Measurements from ENCODE around the gene PDZRN3. TPM values are rescaled to one million over a fixed set of nuclear protein-coding genes. Genes with fewer than 3 reads are reported as not detected.

PDZRN3 gene
- total RNA-seq, 4 donors from 2014 or later: 25.3 to 152 (median 45.4) TPM

DNA sequence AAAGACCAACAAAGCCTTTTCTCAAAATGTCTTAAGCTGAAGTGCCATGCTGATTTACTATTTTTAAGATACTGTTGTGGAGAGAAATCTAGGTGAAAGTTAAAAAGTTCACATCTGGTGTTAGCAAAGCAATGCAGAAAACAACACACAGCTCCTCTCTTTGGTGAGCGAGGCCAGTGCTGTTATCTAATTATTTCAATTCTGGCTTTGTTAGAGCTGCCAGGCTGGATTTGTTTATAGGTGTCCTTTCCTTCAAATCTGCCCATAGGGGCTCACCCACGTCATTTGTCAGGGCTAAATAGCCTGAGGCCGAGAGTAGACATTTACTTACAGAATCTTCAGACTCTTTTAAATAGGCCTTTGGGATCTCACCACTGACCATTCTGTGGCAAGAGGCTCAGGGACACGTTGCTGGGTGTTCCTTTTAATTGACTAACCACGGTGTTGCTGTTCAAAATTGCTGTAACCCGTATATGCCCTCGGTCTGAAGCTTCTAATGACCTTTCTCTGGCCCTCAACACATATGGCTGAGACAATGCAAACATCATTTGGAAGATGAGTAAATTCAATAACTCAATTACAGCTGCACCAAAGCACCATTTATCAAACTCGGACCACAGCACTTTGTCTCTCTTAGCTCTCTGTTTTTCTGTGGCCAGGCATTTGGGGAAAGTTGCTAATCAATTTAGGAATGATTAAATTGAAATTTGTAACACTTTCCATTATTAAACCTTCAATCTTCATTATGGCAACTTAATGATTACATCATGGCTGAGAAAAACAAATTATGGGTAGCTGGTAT, 152.6 kb downstream of the PDZRN3 start:
- no peak for TF ChIP-seq CTCF (IDR thresholded peaks at IDR 0.05; ENCODE audit: low read depth)

DNA sequence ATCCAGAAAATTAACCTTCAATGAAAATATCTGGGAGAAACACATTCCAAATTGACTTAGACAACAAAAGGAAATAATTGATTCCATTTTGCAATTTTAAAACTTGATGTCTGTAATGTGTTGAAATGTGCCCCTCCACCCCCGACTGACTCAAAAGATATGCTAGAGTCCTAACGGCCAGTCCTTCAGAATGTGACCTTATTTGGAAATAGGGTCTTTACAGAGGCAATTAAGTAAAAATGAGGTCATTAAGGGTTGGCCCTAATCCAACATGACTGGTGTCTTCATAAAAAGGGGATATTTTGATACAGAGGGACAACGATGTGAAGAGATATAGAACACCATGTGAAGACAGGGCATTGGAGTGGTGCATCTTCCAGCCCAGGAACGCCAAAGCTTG, 153.9 kb downstream of the PDZRN3 start:
- no peak for TF ChIP-seq CTCF (IDR thresholded peaks at IDR 0.05; ENCODE audit: low read depth)

- TF ChIP-seq CTCF (IDR thresholded peaks at IDR 0.05; ENCODE audit: low read depth): no peak
These were observed 155.4 kb downstream of the PDZRN3 start for GRCh38 chr3:73469331-73469730.

GRCh38 chr3:73467211-73467610, 157.5 kb downstream of the PDZRN3 start:
- no peak for TF ChIP-seq CTCF (IDR thresholded peaks at IDR 0.05; ENCODE audit: low read depth)

GRCh38 chr3:73465926-73466325, 158.8 kb downstream of the PDZRN3 start:
- no peak for TF ChIP-seq CTCF (IDR thresholded peaks at IDR 0.05; ENCODE audit: low read depth)

- TF ChIP-seq CTCF (IDR thresholded peaks at IDR 0.05; ENCODE audit: low read depth): no peak
These were observed 163.2 kb downstream of the PDZRN3 start for GRCh38 chr3:73461547-73461946.

DNA sequence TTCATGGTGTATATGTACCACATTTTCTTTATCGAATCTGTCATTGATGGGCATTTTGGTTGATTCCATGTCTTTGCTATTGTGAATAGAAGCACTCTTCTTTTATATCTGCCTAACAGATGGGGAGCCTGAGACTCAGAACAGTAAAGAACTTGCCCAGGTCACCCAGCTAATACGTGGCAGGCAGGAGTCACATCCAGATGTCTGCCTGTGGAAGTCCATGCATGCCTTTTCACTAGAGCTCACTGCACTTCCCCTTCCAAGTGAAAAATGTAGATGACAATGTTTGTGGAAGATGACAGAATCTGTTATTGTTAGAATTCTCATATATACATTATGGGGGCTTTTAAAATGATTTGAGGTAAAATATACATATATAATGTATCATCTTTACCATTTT, 165.0 kb downstream of the PDZRN3 start:
- TF ChIP-seq CTCF (IDR thresholded peaks at IDR 0.05; ENCODE audit: low read depth): no peak
